GM18511 (cell line): ENCODE data around the gene ZIC1.

Source experiments
- ATAC-seq: cut with Tn5 transposase; IDR thresholded peaks from one replicate; pipeline ENCODE4 v1.9.1; 2021; ENCODE audit warnings: mild to moderate bottlenecking, moderate library complexity; ENCODE audit not compliant: unreplicated experiment

ZIC1 gene

GRCh38 chr3:147394884-147395225 is 14.3 kb upstream of the ZIC1 start:
- no peak for ATAC-seq

- no peak for ATAC-seq
Measured at GRCh38 chr3:147395899-147396711, 13.1 kb upstream of the ZIC1 start.

GRCh38 chr3:147396712-147397046 is 12.5 kb upstream of the ZIC1 start:
- no peak for ATAC-seq

GRCh38 chr3:147397155-147397874 is 11.8 kb upstream of the ZIC1 start:
- ATAC-seq: no peak

- no peak for ATAC-seq
Measured at GRCh38 chr3:147397875-147398812, 11.0 kb upstream of the ZIC1 start.

- ATAC-seq: no peak
Measured at GRCh38 chr3:147398813-147399534, 10.2 kb upstream of the ZIC1 start.

GRCh38 chr3:147400111-147400510 is 9.1 kb upstream of the ZIC1 start:
- ATAC-seq: no peak

- ATAC-seq: no peak
Measured at GRCh38 chr3:147400999-147401398, 8.2 kb upstream of the ZIC1 start.

GRCh38 chr3:147401421-147401820 is 7.7 kb upstream of the ZIC1 start:
- ATAC-seq: no peak

GRCh38 chr3:147402159-147402558 is 7.0 kb upstream of the ZIC1 start:
- ATAC-seq: no peak

GRCh38 chr3:147403511-147403910 is 5.7 kb upstream of the ZIC1 start:
- ATAC-seq: no peak

GRCh38 chr3:147404000-147404799 is 5.0 kb upstream of the ZIC1 start:
- no peak for ATAC-seq

- ATAC-seq: no peak
Measured at GRCh38 chr3:147404800-147405230, 4.3 kb upstream of the ZIC1 start.

GRCh38 chr3:147405231-147406027 is 3.7 kb upstream of the ZIC1 start:
- no peak for ATAC-seq

- no peak for ATAC-seq
Measured at GRCh38 chr3:147406028-147406931, 2.9 kb upstream of the ZIC1 start, which contains the start of gene ZIC4. Gene ZIC4, minus strand, starts transcription at chr3:147406543. Its CDS starts 3,746 bp downstream, at chr3:147402797.

- no peak for ATAC-seq
Measured at GRCh38 chr3:147407114-147407497, 2.1 kb upstream of the ZIC1 start.

GRCh38 chr3:147407498-147408187 is 1.5 kb upstream of the ZIC1 start:
- ATAC-seq: no peak
